Cardiac muscle cell (in vitro differentiated cells and primary cell): Measurements from ENCODE around the gene KIF4A. TPM values are rescaled to one million over a fixed set of nuclear protein-coding genes. Genes with fewer than 3 reads are reported as not detected.

ENCODE experiments used
- DNase-seq, 2 donors: peaks; one replicate each; pipeline versions ENCODE4 v3.0.0 to v3.0.0-alpha.2; 2010 to 2017; ENCODE audit warnings: low read depth in 1 of 2, low spot score in 1 of 2
- H3K27ac ChIP-seq: fragments of 200-600 bp; sonication (generic); 2 replicates; pipeline ENCODE4 v1.5.1; 2016
- H3K27me3 ChIP-seq: fragments of 200-600 bp; sonication (generic); 2 replicates; pipeline ENCODE4 v1.6.0; 2016; ENCODE audit warnings: control low read depth
- H3K36me3 ChIP-seq: fragments of 200-600 bp; sonication (generic); 2 replicates; pipeline ENCODE4 v1.5.1; 2016; ENCODE audit warnings: control low read depth
- H3K4me1 ChIP-seq: fragments of 200-600 bp; sonication (generic); 2 replicates; pipeline ENCODE4 v1.8.1; 2017; ENCODE audit warnings: low read depth, mild to moderate bottlenecking, mixed run types
- H3K4me3 ChIP-seq: fragments of 200-600 bp; sonication (generic); 2 replicates; pipeline ENCODE4 v1.5.1; 2016; ENCODE audit warnings: mild to moderate bottlenecking
- H3K9me3 ChIP-seq: fragments of 200-600 bp; sonication (generic); 2 replicates; pipeline ENCODE4 v1.5.1; 2017; ENCODE audit warnings: low read depth, mild to moderate bottlenecking, control low read depth
- polyA plus RNA-seq: library from polyadenylated mRNA; unstranded; fragments of >200 nt; fragmentation: Nextera tagmentation; extraction: Ambion mirVana; gene quantifications from 2 replicates; pipeline ENCODE4 v1.2.1, GENCODE V29; 2016
- total RNA-seq: library from RNA; depleted of rRNA; stranded (reverse); fragments of >200 nt; gene quantifications from 2 replicates; pipeline ENCODE4 v1.2.3, GENCODE V29; 2016
- TF ChIP-seq, protein P1 (sequence below): IDR thresholded peaks from 2 replicates; pipeline ENCODE4 v1.5.1; 2012; ENCODE audit warnings: low read depth, mild to moderate bottlenecking, low read length

Gene KIF4A
- total and polyA plus RNA-seq, 2 experiments from 2014 or later = 4.7 to 25.1 TPM

DNA sequence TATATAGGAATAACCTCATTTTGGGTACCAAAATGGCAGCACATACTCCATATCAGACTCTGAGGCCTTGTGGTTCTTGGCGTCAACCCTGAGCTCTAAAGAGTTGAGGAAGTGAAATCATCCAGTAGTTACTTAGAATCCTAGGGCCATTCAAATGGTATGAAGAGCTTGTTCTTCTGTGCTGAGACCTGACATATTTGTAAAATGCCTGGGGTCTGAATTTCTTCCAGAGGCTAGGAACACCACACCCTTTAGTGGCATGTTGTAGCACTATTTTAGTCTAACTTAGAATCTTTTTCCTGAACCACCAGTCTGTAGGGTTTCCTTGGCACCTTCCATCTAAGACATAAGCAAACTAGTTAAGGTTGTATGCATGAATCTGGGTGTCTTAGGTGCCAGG is 115.1 kb downstream of the KIF4A start:
- no peak for DNase-seq
- Histone ChIP-seq H3K36me3 (no peaks in the 10 kb centered on the region), H3K9me3 (no peaks in the 10 kb centered on the region), H3K27ac (no peak overlapping the region), H3K4me1 (no peaks in the 10 kb centered on the region), H3K27me3 (no peaks in the 10 kb centered on the region), H3K4me3 (no peak overlapping the region)
- TF ChIP-seq, protein P1, sequence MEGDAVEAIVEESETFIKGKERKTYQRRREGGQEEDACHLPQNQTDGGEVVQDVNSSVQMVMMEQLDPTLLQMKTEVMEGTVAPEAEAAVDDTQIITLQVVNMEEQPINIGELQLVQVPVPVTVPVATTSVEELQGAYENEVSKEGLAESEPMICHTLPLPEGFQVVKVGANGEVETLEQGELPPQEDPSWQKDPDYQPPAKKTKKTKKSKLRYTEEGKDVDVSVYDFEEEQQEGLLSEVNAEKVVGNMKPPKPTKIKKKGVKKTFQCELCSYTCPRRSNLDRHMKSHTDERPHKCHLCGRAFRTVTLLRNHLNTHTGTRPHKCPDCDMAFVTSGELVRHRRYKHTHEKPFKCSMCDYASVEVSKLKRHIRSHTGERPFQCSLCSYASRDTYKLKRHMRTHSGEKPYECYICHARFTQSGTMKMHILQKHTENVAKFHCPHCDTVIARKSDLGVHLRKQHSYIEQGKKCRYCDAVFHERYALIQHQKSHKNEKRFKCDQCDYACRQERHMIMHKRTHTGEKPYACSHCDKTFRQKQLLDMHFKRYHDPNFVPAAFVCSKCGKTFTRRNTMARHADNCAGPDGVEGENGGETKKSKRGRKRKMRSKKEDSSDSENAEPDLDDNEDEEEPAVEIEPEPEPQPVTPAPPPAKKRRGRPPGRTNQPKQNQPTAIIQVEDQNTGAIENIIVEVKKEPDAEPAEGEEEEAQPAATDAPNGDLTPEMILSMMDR = no peak

DNA sequence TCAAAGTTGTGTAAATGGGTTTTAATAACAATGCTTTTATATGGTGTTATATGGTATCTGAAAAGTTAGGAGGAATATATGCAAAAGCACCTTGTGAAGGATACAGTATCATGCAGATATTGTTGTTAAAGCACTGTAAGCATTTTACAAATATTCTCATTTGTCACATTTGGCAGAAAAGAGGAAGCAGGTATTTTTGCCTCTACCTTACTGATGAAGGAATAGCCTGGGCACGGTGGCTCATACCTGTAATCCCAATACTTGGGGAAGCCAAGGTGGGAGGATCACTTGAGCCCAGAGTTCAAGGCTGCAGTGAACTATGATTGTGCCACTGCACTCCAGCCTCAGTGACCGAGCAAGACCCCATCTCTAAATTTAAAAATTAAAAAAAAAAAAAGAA is 121.0 kb downstream of the KIF4A start:
- TF ChIP-seq, protein P1 = no peak
- H3K27me3 ChIP-seq = no peaks in the 10 kb centered on the region
- DNase-seq = no peak

DNA sequence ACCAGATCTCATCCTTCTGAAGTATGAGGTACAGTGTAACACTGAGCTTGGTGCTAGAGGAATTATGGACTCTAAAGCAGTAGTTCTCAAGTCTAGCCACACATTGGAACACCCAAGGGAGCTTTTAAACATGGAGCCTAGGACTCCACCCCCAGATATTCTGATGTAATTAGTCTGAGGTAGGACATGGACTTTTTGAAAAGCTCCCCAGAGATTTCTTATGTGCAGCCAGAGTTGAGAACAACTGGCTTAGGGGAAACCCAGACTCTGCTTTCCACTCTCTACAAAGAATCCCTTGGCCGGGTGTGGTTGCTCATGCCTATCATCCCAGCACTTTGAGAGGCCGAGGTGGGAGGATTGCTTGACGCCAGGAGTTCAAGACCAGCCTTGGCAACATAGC is 121.6 kb downstream of the KIF4A start:
- H3K4me1 ChIP-seq = no peaks in the 10 kb centered on the region
- H3K9me3 ChIP-seq = no peaks in the 10 kb centered on the region
- H3K4me3 ChIP-seq = no peak overlapping the region
- H3K27me3 ChIP-seq = no peaks in the 10 kb centered on the region
- H3K27ac ChIP-seq = no peak overlapping the region
- no peak for DNase-seq
- TF ChIP-seq, protein P1 = no peak
- no peaks in the 10 kb centered on the region for H3K36me3 ChIP-seq

More for the DNA sequence above, 121.0 kb downstream of the KIF4A start:
- Histone ChIP-seq H3K27ac (no peak overlapping the region), H3K36me3 (no peaks in the 10 kb centered on the region), H3K4me1 (no peaks in the 10 kb centered on the region), H3K4me3 (no peak overlapping the region), H3K9me3 (no peaks in the 10 kb centered on the region)

DNA sequence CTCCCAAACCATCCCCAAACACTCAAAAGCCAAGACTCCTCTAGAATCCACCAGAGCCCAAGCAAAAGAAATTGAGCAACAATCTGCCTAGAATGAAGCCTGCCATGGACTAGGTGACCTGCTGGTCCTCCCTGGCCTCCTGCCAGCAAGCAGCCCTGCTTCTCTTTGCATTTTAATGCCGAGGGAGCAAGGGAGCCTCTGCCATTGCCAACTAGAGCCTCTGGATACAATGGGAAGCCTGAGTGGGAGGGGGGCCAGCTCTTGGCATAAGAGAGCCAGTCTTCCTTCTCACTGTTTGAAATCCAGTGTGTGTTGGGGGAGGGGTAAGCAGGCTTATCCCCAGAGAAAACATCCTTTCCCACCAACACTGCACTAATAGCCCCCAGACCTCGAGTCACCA is 131.7 kb downstream of the KIF4A start:
- Histone ChIP-seq H3K4me1 (no peaks in the 10 kb centered on the region), H3K36me3 (no peaks in the 10 kb centered on the region), H3K27ac (no peak overlapping the region), H3K27me3 (no peaks in the 10 kb centered on the region), H3K4me3 (no peak overlapping the region), H3K9me3 (no peaks in the 10 kb centered on the region)
- TF ChIP-seq, protein P1 = no peak
- no peak for DNase-seq

DNA sequence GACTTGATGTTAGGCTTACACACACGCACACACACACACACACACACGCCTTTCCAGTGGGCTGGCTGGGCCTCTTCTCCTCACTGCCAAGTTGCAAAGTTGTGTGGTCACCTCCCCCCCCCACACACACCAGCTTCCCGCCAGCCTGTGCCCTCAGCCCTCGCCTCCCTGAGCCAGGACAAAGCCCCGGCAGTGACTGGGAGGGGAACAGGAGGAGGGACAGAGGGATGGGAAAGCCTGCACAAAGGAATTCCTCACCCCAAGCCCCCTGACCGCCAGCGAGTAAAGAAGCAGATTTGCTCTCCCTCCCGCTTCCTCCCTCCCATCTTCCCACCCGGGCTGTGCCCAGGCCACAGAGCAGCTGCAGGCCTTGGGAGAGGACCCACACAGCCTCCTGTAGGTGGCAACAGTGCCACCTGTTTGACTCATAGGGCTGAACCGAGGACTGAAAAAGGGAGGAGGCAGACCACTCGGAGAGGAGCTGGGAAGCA is 133.0 kb downstream of the KIF4A start, which contains the start of gene GDPD2:
Gene GDPD2 (plus strand): TSS at position 464 of the 491 bp plus-strand sequence. CDS start 1,671 bp downstream, outside the sequence.
- TF ChIP-seq, protein P1 = no peak
- H3K4me1 ChIP-seq = no peaks in the 10 kb centered on the region
- H3K27ac ChIP-seq = no peak within 1 kb of the TSS
- DNase-seq = peak; percentile 48 to 52
- H3K27me3 ChIP-seq = no peaks in the 10 kb centered on the region
- H3K9me3 ChIP-seq = no peaks in the 10 kb centered on the region
- H3K4me3 ChIP-seq = no peak within 1 kb of the TSS
- H3K36me3 ChIP-seq = no peaks in the 10 kb centered on the region
